DND-41 (cell line): ENCODE results near the gene MARK2.

Experiments used
- ATAC-seq: fragments of 200-7000 bp; cut with Tn5 transposase; 3 replicates; pipeline ENCODE4 v1.9.1; 2021; ENCODE audit warnings: low read depth; ENCODE audit not compliant: insufficient read depth
- DNase-seq: peaks from one replicate; pipeline ENCODE4 v3.0.0-alpha.2; 2020
- H2AFZ ChIP-seq: 2 replicates; pipeline ENCODE4 v1.6.0; 2012; ENCODE audit warnings: low read depth, low read length
- H3K27ac ChIP-seq: 2 replicates; pipeline ENCODE4 v1.5.1; 2012; ENCODE audit warnings: low read length, inconsistent platforms
- H3K27me3 ChIP-seq: fragments of 200-600 bp; sonication (generic); 2 replicates; pipeline ENCODE4 v1.6.0; 2012; ENCODE audit warnings: low read length, mild to moderate bottlenecking, inconsistent platforms; ENCODE audit not compliant: insufficient read depth, poor library complexity
- H3K36me3 ChIP-seq: 2 replicates; pipeline ENCODE4 v1.5.1; 2012; ENCODE audit warnings: low read length, inconsistent platforms; ENCODE audit not compliant: insufficient read depth
- H3K4me1 ChIP-seq: 2 replicates; pipeline ENCODE4 v1.5.1; 2012; ENCODE audit warnings: mild to moderate bottlenecking, low read length; ENCODE audit not compliant: insufficient read depth
- H3K4me2 ChIP-seq: 2 replicates; pipeline ENCODE4 v1.6.0; 2012; ENCODE audit warnings: mild to moderate bottlenecking, moderate library complexity, low read length, inconsistent platforms; ENCODE audit not compliant: insufficient read depth
- H3K4me3 ChIP-seq, 2 experiments: fragments of 200-600 bp in 1 of 2; shearing (Covaris generic) in 1 of 2; 2 replicates each; pipeline ENCODE4 v1.5.1; 2012 to 2016; ENCODE audit warnings: inconsistent platforms in 2 of 2, low read length in 2 of 2, mild to moderate bottlenecking in 2 of 2, low read depth in 1 of 2, moderate library complexity in 1 of 2
- H3K79me2 ChIP-seq: 2 replicates; pipeline ENCODE4 v1.6.0; 2012; ENCODE audit warnings: low read length, inconsistent platforms; ENCODE audit not compliant: insufficient read depth
- H3K9ac ChIP-seq: 2 replicates; pipeline ENCODE4 v1.6.0; 2012; ENCODE audit warnings: low read depth, mild to moderate bottlenecking, inconsistent platforms, low read length, moderate library complexity
- H3K9me3 ChIP-seq: 2 replicates; pipeline ENCODE4 v1.5.1; 2012; ENCODE audit warnings: low read length, moderate library complexity, mild to moderate bottlenecking, inconsistent platforms; ENCODE audit not compliant: insufficient read depth, severe bottlenecking
- H4K20me1 ChIP-seq: 2 replicates; pipeline ENCODE4 v1.6.0; 2012; ENCODE audit warnings: low read length; ENCODE audit not compliant: insufficient read depth
- EZH2 ChIP-seq: IDR thresholded peaks from 3 replicates; pipeline ENCODE4 v1.6.1; 2012; ENCODE audit warnings: borderline replicate concordance, low read depth, mild to moderate bottlenecking, moderate library complexity, low read length, inconsistent platforms; ENCODE audit not compliant: severe bottlenecking
- TF ChIP-seq, protein P1 (sequence below): IDR thresholded peaks from 2 replicates; pipeline ENCODE4 v1.5.1; 2012; ENCODE audit warnings: borderline replicate concordance, low read length, moderate library complexity, mild to moderate bottlenecking; ENCODE audit not compliant: poor library complexity, severe bottlenecking; ENCODE audit errors: extremely low read depth

Gene MARK2

DNA sequence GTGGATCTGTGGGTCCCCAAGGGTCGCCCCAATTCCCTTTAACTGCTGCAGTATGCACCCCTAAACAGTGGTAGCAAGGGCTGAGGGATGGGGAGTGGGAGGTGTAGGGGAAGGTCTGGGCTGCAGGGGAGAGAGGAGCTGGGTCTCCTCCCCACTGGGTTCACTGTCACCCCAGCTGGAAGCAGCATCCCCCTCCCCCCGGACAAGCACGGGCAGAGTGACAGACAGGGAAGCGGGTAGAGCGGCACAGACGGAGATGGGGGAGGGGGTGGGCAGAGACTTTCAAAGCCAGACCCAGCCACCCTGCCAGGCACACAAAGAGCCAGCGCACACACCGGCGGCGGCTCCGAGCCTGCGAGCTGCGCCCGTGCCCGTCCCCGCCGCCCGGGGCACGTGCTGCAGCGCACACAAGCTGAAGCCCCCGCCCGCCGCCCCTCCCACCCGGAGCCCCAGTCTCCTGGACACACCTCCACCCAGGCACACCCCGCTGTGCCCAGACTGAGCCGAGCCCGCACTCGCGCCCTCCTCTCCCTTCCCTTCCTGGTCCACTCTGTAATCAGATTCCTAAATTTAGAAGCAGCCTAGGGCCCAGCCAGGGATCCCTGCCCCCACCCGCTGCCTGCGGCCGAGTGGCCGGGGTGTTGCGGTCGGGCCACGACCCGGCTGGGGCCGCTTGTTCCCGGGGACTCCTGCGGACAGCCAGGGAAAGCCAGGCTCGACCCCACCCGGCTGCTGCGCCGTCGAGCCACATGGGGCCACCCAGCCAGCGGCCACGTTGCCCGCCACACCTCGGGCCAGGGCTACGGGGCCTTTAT, 79.0 kb downstream of the MARK2 start:
- Histone ChIP-seq H3K27me3 (peaks cover 3% of the 10 kb centered on the region), H4K20me1 (0 out of 2 replicates have a peak, but pooled peaks cover 4% of the 10 kb centered on the region), H3K4me2 (peak overlapping the region; percentile 99), H3K27ac (peak overlapping the region; percentile 55; the same call in 1 of the 2 replicates), H3K9me3 (no peaks in the 10 kb centered on the region), H3K4me1 (peaks cover 25% of the 10 kb centered on the region), H3K9ac (peak overlapping the region; percentile 65), H3K79me2 (no peaks in the 10 kb centered on the region), H3K36me3 (no peaks in the 10 kb centered on the region), H2AFZ (peak overlapping the region; percentile 78), H3K4me3 (peak overlapping the region; percentile 47 to 71)
- ATAC-seq: peak; percentile 56
- DNase-seq: peak; percentile 82
- no peak for TF ChIP-seq EZH2
- TF ChIP-seq, protein P1, sequence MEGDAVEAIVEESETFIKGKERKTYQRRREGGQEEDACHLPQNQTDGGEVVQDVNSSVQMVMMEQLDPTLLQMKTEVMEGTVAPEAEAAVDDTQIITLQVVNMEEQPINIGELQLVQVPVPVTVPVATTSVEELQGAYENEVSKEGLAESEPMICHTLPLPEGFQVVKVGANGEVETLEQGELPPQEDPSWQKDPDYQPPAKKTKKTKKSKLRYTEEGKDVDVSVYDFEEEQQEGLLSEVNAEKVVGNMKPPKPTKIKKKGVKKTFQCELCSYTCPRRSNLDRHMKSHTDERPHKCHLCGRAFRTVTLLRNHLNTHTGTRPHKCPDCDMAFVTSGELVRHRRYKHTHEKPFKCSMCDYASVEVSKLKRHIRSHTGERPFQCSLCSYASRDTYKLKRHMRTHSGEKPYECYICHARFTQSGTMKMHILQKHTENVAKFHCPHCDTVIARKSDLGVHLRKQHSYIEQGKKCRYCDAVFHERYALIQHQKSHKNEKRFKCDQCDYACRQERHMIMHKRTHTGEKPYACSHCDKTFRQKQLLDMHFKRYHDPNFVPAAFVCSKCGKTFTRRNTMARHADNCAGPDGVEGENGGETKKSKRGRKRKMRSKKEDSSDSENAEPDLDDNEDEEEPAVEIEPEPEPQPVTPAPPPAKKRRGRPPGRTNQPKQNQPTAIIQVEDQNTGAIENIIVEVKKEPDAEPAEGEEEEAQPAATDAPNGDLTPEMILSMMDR: no peak

DNA sequence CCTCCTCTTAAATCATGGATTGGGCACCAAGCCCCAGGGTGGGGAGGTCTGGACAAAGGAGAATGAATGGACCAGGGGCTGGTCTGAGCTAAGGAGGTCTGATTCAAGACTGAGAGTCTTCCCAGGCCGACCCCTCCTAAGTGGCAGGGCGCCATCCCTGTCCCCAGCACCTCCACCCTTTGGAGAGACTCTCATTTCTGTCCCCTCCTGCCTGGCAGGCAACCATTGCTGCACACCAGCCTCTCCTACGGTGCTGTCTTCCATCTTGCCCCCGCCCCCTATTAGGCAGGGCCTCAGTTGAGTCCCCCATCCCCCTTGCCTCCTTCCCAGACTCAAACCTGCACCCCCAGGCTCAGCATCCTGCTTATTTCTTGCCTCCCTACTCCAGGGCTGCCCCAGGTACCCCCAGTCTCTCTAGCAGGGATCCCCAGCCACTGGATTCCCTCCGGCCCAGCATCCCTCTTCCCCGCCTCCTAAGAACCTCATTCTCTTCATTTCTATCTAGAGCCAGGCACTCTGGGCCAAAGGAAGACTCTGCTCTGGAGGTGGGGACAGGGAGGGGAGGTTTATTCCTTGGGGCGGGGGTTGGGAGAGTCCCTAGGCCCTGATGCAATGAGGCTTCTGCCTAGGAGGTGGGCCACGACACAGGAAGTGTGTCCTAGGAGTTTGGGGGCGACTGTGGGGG, 79.7 kb downstream of the MARK2 start:
- peak overlapping the region; percentile 65; the same call in 1 of the 2 replicates for H3K9ac ChIP-seq
- no peak for ATAC-seq
- no peak overlapping the region for H3K27ac ChIP-seq
- 0 out of 2 replicates have a peak overlapping the region, but pooled peaks have one; percentile 99 for H3K4me2 ChIP-seq
- H3K4me1 ChIP-seq: peaks cover 25% of the 10 kb centered on the region
- no peaks in the 10 kb centered on the region for H3K36me3 ChIP-seq
- no peak for DNase-seq
- H3K4me3 ChIP-seq: no peak overlapping the region
- H4K20me1 ChIP-seq: 0 out of 2 replicates have a peak, but pooled peaks cover 4% of the 10 kb centered on the region
- no peaks in the 10 kb centered on the region for H3K9me3 ChIP-seq
- H2AFZ ChIP-seq: 0 out of 2 replicates have a peak overlapping the region, but pooled peaks have one; percentile 22
- TF ChIP-seq EZH2: no peak
- H3K79me2 ChIP-seq: no peaks in the 10 kb centered on the region
- peaks cover 4% of the 10 kb centered on the region for H3K27me3 ChIP-seq

DNA sequence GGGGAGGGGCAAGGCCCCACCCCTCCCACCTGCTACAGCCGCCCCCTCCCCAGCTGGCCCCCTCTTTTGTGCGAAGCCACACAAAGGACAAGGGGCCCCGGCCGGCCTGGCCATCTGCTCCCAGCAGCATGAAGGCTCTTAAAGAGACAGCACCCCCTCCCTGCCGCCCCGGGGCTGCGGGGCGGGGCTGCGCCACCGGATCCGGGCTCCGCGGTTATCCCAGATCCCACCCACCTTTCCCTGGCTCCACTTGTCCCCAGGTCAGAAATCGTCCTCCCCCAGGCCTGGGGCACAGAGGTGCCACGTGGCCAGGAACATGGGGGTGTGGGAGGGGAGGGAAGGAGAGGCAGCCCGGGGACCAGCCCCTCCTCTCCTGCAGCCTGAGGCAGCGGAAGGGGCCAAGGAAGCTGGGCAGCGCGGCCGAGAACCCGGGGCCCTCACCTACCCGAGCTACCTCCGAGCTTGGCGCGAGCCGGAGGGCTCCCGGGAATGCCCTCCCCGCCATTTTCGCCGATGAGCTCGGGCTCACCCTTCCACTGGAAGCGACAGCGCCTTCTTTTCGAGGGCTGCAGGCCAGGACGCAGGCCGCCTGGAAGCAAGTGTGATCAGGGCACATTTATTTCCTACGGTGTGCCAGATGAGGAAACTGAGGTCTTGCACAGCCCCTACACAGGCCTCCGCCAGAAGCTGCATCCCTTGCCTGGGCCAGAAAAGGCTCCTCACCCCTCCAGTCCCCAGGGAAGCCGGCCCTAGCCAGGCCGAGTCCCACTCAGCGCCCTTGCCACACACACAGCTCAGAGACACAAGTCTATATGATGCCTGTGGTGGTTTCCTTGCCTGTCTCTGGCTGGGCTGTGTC, 80.6 kb downstream of the MARK2 start:
- no peak overlapping the region for H3K27ac ChIP-seq
- TF ChIP-seq, protein P1: no peak
- TF ChIP-seq EZH2: no peak
- H3K4me1 ChIP-seq: peaks cover 25% of the 10 kb centered on the region
- H4K20me1 ChIP-seq: 0 out of 2 replicates have a peak, but pooled peaks cover 4% of the 10 kb centered on the region
- ATAC-seq (no peak), DNase-seq (no peak)
- H3K27me3 ChIP-seq: peaks cover 4% of the 10 kb centered on the region
- no peaks in the 10 kb centered on the region for H3K36me3 ChIP-seq
- H2AFZ ChIP-seq: no peak overlapping the region
- no peak overlapping the region for H3K9ac ChIP-seq
- H3K4me3 ChIP-seq: no peak overlapping the region
- no peaks in the 10 kb centered on the region for H3K79me2 ChIP-seq
- H3K4me2 ChIP-seq: no peak overlapping the region
- H3K9me3 ChIP-seq: no peaks in the 10 kb centered on the region
